Right renal cortex interstitium (tissue), 3 donors: Measurements from ENCODE around the gene KCNK16. TPM values are rescaled to one million over a fixed set of nuclear protein-coding genes. Genes with fewer than 3 reads are reported as not detected.
"Not testable (repeated sequence)": the region's sequence is repeated elsewhere in the genome, so short reads cannot be mapped to it uniquely, and the experiment has no call there.

ENCODE experiments used
- DNase-seq, 3 donors: peaks; one replicate each; pipeline ENCODE4 v3.0.0-alpha.2; 2013; ENCODE audit warnings: low read depth in 3 of 3, low spot score in 2 of 3
- polyA plus RNA-seq, 3 donors: library from polyadenylated mRNA; unstranded; fragments of 120-200 nt; gene quantifications; one replicate each; pipeline ENCODE4 v1.2.1, GENCODE V29; 2013; ENCODE audit not compliant: insufficient read length in 3 of 3

The KCNK16 gene
- polyA plus RNA-seq, 3 donors: not detected

DNA sequence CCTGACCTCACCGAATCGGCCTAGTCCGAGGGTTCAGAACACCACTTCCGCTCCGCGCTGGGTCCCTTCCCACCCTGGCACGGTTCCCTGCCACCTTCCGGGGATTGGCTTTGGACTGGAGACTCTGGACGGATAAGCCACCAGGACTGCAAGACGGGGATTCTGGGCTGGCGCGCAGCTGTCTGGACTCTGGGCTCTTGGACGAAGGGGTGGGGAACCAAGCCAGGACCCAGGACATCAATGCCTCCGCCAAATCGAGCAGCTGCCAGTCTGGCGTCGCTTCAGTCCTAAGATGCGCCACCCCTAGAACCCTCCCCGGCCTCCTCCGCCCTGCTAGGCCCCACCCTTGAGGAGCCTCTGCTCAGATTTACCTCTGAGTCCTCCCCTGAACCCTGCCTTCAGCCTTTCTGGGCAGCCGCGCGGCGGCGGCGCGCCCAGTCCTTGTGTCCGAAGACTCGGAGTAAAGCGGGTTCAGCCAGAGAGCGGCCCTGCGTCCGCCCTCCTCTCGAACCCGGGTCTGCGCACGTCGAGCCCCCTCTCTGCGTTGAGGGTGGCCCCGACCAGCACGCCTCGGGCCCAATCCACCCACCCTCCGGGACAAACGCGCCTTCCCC lies 9.5 kb downstream of the KCNK16 start:
- DNase-seq: no peak

DNA sequence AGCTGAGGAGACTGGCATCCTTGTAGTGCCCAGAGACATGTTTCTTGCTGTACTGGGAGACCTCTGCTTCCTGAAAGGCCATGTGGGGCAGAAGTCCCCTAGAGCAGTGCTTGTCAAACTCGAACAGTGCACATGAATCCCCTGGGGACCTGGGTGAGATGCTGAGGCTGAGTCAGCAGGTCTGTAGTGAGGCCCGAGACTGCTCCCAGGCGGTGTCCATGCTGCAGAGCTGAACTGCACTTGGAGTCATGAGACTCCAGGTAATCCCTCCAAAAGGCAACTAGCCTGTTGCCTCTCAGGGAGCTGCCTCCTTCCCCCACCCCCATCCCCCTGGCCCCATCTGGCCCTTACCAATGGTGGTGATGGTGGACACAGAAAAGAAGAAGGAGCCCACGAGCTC lies 12.0 kb downstream of the KCNK16 start:
- no peak for DNase-seq

DNA sequence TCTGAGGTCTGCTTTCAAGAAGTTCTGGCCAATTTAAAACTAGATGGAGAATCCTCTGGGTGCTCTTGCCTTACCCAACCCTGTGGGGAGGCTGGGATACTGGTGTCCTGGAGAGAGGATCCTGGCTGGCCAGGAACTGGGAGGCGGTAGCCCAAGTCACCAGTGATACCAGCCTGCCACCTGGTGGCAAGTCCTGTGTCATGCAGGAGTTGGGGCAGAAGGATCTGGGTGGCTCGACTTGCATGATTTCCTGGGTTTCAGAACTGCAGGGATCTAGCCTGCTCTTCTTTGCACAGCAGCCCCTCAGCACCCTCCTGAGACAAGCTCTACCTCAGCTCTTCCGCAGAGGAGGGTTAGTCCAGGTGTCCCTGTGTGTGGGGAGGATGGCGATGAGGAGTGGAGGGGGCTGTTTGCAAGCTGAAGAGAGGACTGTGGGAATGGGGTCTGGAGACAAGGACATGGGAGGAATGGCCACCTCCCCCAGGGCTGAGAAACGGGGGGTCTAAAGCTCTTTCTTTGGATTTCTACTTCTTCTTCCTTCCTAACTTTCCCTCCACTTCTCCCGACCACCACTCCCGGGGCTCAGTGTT lies 12.5 kb downstream of the KCNK16 start:
- DNase-seq: peak in 2 of 3 donors; percentile 47 to 56

DNA sequence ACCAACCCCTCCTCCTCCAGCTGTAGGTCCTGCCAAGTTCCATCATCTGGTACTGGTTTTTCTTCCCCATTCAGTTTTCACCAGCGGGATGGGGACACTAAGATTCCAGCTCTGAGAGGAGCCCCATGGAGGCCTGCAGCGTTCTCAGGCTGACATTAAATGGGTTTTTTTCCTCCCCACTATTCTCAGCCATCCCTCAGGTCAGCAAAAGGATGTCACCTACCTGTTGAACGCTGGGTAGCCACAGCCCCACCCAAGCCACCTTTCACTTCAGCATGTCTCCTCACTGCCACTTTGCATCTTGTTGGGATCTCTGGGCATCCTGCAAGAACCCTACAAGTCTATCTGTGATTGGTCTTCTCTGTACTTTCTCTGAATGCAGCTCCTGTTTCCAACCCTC lies 15.0 kb downstream of the KCNK16 start:
- no peak for DNase-seq

DNA sequence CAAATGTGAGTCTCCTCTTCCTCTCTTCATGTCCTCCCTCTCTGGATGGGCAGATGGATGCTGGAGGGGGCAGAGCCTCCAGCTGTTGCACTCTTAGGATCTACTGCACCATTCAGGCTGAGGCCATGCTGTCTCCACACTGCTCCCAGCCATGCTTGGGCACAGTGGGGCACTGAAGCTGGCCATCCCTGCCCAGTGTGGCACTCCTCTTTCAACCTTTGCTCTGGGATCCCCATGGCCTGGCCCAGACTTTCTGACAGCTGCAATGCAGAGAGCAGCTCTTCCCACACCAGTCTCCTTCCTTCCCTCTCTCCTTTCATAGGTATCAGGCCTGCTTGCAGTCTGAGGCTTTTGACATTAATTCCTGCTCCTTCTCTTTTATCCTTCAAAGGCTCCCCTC lies 17.6 kb downstream of the KCNK16 start:
- DNase-seq: no peak

DNA sequence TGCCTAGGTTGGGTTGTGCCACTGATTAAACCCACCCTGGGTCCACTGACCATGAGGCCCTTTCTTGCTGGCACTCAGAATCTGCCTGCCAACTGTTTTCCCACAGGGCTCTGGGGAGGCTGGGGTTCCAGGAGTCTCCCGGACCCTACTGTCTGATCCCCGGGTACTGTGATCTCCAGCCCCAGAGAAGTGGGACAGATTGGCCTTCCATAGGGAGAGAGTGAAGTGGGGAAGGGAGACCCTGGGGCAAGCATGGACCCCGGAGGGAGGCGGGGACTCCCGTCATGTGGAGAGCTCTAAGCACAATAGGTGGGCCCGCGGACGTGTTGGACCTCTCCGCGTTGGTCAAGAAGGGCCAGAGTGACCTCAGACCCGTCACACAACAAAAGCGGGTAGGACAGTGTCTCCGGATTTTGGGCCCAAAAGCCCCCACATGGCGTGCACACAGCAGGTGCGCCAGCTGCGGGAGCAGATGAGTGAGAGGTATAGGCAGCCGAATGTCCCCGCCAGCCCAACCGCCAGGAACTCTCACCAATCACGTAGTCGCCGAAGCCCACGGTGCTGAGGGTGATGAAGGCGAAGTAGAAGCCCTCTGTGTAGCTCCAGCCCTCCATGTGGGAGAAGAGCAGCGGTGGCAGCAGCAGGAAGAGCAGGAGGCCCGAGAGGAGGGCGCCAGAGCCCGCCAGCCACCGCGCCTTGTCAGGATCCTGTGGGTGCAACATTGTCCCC lies 18.9 kb downstream of the KCNK16 start:
- no peak for DNase-seq

DNA sequence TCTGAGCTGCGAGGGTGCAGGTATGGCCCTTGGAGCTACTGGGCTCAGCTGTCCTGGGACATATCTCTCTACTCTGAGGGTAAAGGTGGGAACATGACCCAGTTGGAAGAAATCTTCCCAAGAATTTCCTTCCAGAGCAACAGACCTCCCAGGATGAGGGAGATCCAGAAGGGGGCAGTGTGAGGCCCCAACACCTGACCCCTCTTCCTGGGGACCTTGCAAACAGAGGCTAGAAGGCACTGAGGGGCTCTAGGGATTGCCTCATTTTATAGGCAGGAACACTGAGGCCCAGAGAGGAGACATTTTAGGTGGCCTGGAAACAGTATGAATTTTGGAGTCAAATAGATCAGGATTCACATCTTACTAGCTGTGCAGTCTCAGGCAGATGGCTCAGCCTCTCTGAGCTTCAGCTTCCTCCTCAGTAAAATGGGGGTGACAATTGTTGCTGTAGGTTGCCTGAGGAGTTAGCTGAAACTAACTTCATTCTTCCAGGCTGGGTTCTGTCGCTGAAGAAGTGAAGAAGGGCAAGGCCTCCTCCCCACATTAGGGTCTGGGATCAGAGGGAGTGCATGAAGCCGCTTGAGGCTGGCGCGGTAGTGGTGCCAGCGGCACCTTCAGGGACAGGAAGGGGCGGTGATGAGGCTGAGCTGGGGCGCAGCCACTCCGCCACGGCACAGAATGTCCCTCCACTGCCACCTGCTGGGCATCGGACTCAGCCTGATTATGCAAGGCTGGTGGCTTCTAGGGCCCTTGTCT lies 19.7 kb downstream of the KCNK16 start:
- peak in 2 of 3 donors; percentile 54 to 58 for DNase-seq

DNA sequence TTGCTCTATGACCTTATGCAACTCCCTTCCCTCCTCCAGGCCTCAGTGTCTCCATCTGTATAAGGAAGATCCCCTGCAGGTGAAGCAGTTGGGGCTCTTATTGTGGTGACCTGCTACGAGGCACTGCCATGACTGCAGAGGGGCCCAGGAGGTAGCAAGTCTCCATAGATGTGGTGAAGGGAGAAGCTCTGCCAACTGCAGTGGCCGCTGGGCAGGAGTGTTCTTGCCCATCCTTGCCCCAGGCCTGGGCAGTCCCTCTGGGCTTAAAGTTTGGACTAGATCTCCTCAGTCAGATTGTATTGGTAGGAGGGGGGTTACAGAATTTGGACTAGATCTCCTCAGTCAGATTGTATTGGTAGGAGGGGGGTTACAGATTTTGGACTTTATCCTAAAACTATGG lies 20.5 kb downstream of the KCNK16 start:
- no peak for DNase-seq

DNA sequence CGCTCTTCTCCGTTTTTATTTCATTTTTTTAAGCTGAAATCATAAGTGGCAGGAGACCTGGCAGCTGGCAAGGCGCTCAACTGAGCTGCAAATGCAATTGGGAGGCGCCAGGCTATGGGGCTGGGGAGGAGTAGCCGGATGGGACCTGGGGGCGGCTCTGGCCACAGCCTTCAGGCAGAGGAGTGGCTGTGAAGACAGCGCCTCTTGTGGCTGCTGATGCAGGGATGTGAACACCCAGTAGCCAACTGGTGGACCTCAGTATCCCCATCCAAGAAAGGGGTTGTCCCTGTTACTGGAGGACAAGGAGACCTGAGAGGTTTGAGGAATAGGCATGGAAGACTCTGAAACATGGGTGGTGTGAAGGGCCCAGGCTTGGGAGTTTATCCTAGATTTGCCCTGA lies 20.9 kb downstream of the KCNK16 start:
- DNase-seq: no peak

DNA sequence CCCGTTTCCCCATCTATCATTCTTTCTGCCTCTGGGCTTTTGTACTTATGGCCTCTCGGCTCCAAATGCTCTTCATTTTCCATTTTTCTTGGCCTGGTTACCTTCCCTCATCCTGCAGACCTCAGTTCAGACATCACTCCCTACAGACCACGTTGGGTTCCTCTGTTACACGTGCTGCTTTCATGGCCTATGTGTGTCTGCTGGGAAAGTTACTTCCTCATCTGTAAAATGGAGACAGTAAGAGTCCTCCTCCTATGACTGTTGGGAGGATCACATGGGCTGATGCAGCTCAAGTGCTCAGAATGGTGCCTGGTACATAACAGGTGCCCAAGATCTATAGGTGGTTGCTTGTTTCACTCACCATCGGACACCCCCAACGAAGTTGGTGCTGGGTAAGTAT lies 21.8 kb downstream of the KCNK16 start:
- no peak for DNase-seq

- DNase-seq: no peak
Measured at GRCh38 chr6:39298061-39298460, 24.4 kb downstream of the KCNK16 start.

DNA sequence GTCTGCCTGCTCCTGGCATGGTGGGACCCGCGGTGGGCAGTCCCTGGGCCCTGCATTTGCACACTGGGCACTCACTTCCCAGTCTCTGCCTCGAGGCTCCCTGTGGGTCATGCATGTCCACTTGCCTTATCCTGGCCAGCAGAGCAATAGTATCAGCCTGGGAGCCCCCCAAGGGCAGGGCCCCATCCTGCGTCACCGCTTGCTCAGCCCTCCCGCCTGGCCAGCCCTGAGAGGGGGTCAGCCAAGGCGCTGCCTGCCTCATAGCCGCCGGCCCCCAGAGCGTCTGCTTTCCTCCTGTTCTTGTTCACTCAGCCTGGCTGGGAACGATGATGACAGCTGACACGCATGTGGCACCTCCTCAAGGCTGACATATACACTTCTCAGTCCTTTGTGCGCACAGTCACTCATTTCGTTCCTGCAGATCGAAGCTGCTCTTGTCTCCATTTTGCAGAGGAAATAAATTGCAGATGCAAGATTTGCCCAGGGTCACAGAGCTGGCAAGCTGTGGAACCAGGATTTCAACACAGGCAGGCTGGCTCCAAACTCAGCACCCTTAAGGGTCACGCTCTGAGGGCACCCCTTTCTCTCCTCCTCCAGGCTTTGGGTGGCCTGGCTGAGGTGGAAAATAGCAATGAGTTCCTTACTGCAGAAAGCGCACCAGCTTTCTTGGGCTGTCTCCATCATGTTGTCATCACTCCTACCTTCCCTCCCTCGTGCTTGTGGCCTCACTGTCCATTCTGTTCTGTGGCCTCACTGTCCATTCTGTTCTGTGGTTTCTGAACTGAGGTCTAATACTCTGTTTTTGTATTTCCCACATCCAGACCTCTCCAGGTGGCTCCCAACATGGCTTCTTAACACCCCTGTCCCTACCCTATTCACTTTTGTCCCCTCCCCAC lies 25.5 kb downstream of the KCNK16 start:
- DNase-seq: no peak

GRCh38 chr6:39295611-39296011 lies 26.9 kb downstream of the KCNK16 start:
- no peak for DNase-seq

DNA sequence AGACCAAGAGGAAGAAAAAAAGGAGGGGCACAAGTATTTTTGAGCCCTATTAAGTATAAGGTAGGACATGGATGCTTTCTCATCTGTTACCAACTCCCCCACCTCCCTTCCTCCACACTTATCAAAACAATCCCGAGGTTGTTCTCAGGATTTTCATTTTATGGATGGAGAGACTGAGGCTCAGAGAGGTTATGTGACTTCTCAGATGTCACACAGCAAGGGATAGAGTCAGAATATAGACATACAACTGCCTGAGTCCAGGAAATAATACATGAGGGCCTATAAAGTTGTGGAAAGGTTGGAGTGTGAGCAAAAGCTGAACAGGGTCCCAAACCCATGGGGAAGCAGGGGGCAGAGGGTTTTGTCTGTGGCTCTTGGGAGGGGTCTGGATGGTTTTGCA lies 27.6 kb downstream of the KCNK16 start:
- DNase-seq: no peak

- no peak for DNase-seq
Measured at GRCh38 chr6:39294133-39294532, 28.4 kb downstream of the KCNK16 start.

GRCh38 chr6:39292637-39293036 lies 29.9 kb downstream of the KCNK16 start:
- no peak for DNase-seq

- no peak for DNase-seq
Measured at GRCh38 chr6:39289490-39289889, 33.0 kb downstream of the KCNK16 start.

GRCh38 chr6:39287601-39288000 lies 34.9 kb downstream of the KCNK16 start:
- DNase-seq: no peak

DNA sequence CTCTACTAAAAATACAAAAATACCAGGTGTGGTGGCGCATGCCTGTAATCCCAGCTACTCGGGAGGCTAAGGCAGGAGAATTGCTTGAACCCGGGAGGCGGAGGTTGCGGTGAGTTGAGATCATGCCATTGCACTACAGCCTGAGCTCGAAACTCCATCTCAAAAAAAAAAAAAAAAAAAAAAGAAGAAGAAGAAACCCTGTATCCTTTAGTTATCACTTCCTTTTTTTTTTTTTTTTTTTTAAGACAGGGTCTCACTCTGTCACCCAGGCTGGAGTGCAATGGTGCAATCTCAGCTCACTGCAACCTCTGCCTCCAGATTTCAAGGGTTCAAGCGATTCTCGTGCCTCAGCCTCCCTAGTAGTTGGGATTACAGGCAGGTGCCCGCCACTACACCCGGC lies 35.9 kb downstream of the KCNK16 start:
- not testable (repeated sequence) for DNase-seq

DNA sequence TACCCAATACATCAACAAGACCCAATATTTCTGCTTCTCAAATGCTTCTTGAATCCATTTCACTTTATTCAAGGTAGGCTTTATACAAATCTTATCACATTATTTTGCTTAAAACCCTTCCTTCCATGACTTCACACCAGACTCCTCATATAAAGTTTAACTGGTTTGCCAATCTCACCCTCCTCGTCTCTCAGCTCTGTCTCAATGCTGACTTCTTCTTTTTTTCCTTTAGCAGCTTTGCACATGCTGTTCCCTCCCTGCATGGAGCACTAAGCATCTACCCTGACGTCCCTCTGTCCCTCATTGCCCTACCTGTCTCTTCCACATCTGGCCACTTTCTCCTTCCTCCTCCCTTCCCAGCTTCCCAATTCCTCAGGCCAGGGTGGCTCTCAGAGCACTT lies 39.7 kb downstream of the KCNK16 start:
- DNase-seq: no peak
